ENCODE data around the gene ANGPTL8.

The ANGPTL8 gene

GRCh38 chr19:11239377-11240000 is at the start of gene ANGPTL8:
TSS of gene ANGPTL8 (plus strand) at chr19:11239619. CDS start at chr19:11239638, 19 bp downstream.
- DNase-seq (ENCODE audit: low read depth), result no peak

GRCh38 chr19:11190501-11190900 is 48.9 kb upstream of the ANGPTL8 start:
- no peak for DNase-seq (ENCODE audit: low read depth)

DNA sequence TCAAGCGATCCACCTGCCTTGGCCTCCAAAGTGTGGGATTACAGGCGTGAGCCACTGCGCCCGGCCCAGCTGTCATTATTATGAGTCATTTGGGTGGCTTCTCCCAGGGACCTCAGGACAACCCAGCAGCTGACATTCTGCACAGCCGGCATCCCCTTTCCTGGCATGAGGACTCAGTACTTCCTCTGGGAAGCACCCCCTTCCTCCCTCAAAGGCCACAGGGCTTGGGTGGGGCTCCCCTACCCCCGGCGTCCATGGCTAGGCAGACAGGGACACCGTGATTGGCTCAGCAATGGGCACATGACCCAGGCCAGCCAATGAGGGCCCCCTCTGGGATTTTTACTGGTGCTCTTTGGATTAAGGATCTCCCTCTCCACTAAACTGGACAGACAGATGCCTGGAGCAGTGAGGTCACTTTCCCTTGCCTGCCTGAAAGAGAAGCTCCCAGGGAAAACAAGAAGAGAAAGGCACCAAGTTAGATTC is 48.1 kb upstream of the ANGPTL8 start:
- DNase-seq (ENCODE audit: low read depth), result peak; percentile 59

- no peak for DNase-seq (ENCODE audit: low read depth)
Measured at GRCh38 chr19:11191934-11192333, 47.5 kb upstream of the ANGPTL8 start.

DNA sequence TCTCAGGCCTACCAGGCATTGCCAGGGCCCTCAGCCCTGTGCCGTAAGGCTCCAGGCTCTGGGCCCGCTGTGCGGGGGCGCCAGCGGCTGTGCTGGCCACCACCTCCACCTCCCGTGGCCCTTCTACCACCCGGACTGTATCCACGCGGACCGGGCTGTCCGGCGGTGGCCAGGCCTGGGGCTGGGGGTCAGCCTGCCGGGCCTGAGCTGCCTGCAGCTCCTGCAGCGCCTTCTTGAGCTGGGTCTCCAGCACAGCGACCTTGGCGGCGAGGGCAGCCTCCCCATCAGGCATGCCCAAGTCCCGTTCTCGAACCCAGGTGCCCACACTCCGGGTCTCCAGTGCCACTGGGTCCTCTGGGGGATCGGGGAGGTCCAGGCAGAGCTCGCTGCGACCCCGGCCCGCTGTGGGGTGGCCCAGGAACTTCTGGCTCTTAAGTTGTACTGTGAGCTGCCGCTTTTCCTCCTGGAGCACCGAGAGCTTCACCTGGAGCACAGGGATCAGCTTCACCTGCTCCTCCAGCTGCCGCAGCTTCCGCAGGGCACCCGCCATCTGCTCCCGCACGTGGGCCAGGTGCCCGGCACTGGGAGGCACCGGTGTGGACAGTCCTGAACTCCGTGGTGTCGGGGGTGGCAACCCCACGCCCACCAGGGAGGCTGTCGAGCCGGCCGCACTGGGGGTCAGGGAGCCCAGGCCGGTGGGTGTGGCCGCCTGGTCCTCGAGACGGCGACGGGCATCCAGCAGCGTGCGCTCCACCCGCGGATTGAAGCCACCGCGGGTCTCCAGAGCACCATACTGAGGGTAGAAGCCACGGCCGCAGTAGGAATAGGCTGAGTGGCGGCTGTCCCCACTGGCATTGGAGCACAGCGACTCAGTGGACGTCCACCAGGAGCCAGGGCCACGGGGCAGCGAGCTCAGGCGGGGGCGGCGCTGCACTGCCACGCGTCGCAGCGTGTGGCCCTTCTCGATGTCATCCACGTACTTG is 46.2 kb upstream of the ANGPTL8 start:
- DNase-seq (ENCODE audit: low read depth), result no peak

DNA sequence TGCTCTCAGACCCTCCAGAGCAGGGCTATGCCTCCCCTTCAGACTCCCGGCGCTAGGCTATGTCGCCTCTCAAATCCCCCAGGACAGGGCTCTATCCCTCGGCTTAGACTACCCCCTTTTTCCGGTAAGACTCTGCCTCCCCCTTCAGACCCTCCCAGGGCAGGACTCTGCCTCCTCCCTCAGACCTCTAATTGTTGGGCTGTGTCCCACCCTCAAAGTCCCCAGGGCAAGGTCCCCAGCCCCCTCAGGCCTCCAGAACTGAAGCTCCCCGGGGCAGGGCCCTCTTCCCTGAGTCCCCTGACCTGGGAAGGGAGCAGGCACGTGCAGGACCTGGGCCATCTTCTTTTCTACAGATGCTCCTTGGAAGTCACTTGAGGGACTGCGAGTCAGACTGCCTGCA is 45.2 kb upstream of the ANGPTL8 start:
- no peak for DNase-seq (ENCODE audit: low read depth)

DNA sequence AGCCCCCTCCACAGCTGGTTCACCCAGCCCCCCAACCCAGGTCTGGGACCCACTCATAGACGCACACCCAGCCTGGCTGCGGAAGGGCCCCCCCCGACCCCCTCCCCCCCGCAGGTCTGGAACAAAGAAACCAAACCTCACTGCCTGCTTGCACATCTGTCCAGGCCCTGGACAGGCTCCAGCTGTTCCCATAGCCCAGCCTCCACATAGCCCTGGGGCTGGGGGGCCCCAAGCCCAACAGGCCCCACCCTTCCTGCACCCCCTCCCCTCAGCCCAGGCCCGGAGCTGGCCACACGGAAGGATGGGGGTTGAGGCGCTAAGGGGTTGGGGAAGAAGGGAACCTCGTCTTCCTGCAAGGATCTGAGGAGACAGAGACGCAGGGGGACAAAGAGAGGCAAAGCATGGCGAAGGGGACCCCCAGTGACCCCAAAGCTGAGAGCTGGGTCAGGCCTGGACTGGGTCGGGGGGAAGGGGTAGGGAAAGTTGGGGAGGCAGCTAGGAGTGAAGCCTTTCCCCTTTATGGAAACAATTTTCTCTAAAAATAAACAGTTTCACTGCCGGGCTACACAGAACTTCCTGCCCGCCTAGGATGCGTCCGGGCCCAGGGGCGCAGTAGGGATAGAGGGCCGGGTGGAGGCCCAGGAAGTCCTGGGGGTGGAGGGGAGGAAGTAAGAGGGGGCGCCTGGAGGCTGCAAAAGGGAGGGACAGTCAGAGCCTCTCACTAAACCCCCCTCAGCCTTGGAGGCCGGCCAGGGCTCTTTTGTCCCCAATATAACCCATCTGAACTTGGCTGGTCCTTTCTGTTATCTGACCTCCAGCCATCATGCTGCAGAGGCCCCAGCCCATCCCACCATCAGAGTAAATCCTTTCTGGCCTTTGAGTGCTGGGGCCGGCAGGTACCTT is 44.5 kb upstream of the ANGPTL8 start:
- DNase-seq (ENCODE audit: low read depth), result no peak

DNA sequence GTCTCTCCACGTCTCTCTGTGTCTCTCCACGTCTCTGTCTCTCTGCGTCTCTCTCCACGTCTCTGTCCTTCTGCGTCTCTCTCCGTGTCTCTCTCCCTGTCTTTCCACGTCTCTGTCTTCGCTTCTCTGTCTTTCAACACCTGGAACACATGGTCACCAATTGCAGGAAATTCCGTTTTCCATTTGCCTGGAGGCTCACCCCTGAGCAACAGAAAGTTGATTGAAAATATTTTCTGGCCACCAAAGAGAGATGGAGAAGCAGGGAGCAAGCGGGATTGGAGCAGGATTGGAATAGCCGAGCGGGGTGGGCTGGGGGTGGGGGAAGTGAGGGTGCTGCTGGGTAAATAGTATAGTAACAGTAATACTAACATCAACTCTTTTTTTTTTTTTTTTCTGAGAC is 43.7 kb upstream of the ANGPTL8 start:
- DNase-seq (ENCODE audit: low read depth), result no peak

DNA sequence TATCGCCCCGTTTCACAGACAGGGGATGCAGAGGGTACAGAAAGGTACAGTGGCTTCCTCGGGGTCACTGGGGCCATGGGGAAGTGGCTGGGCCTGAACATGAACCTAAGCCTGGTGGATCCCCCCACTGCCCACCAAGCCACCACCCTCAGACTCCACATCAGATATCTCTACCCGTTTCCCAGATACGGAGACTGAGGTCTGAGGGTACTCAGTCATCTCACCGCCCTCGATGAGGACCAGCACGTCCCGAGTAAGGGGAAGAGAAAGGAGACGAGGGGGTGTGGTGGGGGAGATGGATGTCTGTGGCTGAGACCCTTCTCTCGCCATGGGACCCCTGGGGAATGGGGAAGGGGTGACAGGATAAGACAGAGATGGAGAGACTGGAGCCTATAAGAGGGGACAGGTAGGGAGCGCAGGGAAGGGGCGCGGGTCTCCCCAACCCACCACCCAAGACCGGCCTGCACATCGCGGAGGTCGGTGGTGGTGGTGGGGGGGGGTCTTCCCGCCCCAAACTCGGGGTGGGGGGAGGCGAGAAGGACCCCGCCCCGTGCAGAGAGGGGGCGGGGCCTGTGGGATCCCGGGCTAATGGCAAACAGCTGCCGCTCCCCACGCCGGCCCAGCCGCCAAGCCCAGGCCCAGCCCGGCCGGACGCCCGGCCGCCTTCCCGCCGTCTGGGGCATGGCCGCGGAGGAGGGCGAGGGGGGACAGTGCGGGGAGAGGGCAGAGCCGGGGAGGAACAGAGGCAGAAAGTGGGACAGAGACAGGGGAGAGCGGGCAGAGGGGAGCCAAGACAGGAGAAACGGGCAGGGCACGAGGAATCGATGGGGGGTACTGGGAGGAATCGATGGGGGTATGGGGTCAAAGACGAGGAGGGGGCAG is 42.8 kb upstream of the ANGPTL8 start:
- DNase-seq (ENCODE audit: low read depth), result no peak

- peak; percentile 61 for DNase-seq (ENCODE audit: low read depth)
Measured at GRCh38 chr19:11197291-11198174, 41.9 kb upstream of the ANGPTL8 start, which contains the start of gene KANK2. TSS of gene KANK2 (minus strand) at chr19:11197545. CDS start at chr19:11194511, 3,034 bp downstream.

GRCh38 chr19:11198175-11198534 is 41.3 kb upstream of the ANGPTL8 start:
- DNase-seq (ENCODE audit: low read depth), result no peak

GRCh38 chr19:11198769-11199424 is 40.5 kb upstream of the ANGPTL8 start:
- no peak for DNase-seq (ENCODE audit: low read depth)

- no peak for DNase-seq (ENCODE audit: low read depth)
Measured at GRCh38 chr19:11199517-11199916, 39.9 kb upstream of the ANGPTL8 start.

- DNase-seq (ENCODE audit: low read depth), result no peak
Measured at GRCh38 chr19:11200015-11200574, 39.3 kb upstream of the ANGPTL8 start.

DNA sequence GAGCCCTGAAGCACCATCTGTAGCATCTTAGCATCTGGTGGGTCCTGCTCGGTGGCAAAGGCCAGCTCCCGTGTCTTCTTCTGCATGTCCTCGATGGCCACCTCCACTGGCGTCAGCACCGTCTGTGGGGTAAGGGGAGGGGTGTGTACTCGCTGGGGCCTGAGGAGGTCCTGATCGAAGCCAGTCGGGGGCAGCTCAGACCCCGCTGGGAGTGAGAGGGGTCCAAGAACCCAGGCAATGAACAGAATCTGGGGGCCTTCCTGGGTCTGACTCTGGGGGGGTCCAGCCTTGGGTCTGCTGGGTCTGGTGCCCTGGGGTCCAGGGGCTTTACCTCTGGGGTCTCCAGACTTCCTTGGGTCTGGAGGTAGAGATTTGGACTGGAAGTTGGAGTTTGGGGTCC is 38.5 kb upstream of the ANGPTL8 start:
- DNase-seq (ENCODE audit: low read depth), result no peak

- DNase-seq (ENCODE audit: low read depth), result no peak
Measured at GRCh38 chr19:11201791-11202190, 37.6 kb upstream of the ANGPTL8 start.

DNA sequence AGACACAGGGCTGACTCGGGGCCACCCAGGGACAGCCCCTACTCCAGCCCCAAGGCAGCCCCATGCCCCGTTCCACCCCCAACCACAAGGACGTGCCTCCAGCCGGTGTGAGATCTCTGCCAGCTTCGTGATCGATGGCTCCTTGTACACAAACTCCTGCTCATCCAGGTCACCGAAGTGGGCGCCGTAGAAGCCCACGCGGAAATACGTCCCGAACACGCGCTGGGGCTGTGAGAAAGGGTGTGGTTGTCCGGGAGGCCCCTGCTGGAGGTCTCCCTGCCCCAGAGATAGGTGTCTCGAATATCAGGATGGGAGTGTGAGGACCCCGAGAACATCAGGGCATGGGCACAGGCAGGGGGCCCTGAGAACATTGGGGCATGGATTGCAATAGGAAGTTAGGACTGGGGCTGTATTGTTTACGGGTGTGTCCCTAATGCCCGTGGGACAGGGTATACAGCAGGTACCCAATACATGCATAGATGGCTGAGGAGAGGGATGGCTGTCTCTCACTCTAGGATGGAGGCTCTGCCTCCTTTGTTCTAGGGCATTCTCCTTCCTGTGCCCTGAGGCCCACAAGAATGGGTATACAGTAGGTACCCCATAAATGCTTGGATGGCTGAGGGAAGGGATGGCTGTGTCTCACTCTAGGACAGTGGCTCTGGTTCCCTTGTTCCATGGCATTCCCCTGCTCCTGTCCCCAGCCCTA is 36.8 kb upstream of the ANGPTL8 start:
- DNase-seq (ENCODE audit: low read depth), result no peak

Data from GM04504 (cell line).